Measurements from ENCODE around the gene ENOSF1.

ENOSF1 gene

DNA sequence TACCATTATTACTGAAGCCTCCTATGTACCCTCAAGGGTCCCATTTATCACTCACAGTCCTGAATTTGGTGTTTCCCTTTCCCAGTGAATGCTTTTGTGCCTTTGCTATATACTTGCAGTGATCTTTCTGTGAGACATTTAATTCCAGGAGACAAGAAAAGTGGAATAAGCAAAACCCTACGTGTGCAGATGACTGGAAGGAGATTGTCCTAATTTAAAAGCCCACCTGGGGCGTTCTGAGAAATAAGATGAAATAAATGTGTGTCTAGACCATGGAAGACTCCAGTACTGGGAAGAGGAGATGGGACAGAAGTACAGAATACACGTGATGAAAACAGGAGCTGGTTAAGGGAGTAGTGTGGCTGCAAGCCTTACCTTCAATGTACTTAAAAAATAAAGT, 35.7 kb downstream of the ENOSF1 start:
- Histone ChIP-seq H3K27me3 (replicated peaks) (no peaks in the 10 kb centered on the region), H3K27ac (no peak overlapping the region), H3K4me3 (ENCODE audit: low read depth, low read length) (no peak overlapping the region), H3K36me3 (replicated peaks) (peaks cover 16% of the 10 kb centered on the region)
- TF ChIP-seq CTCF (IDR thresholded peaks at IDR 0.05; ENCODE audit: low read depth, low read length, missing control alignments) = no peak
- in situ Hi-C loops (cut with HindIII; ENCODE audit: low pct_ligation_motif_present, low sequenced_read_pairs) = no loop called here
- DNase-seq = no peak

DNA sequence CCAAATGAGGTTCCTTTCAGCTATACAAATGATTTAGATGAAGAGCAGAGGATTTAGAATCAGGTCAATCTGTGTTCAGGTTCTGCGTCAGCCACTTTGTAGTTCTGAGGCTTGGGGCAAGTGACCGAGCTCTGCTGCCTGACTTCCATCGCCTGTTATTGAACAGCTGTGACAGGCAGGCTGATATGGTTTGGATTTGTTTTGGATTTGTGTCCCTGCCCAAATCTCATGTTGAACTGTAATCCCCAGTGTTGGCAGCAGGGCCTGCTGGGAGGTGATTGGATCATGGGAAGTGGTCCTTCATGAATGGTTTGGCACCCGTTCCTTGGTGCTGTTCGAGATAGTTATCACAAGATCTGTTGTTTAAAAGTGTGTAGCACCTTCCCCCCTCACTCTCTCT, 36.4 kb downstream of the ENOSF1 start:
- DNase-seq = no peak
- in situ Hi-C loops (cut with HindIII; ENCODE audit: low pct_ligation_motif_present, low sequenced_read_pairs) = no loop called here
- Histone ChIP-seq H3K36me3 (replicated peaks) (peaks cover 19% of the 10 kb centered on the region), H3K27me3 (replicated peaks) (no peaks in the 10 kb centered on the region), H3K27ac (no peak overlapping the region), H3K4me3 (ENCODE audit: low read depth, low read length) (no peak overlapping the region)
- no peak for TF ChIP-seq CTCF (IDR thresholded peaks at IDR 0.05; ENCODE audit: low read depth, low read length, missing control alignments)

DNA sequence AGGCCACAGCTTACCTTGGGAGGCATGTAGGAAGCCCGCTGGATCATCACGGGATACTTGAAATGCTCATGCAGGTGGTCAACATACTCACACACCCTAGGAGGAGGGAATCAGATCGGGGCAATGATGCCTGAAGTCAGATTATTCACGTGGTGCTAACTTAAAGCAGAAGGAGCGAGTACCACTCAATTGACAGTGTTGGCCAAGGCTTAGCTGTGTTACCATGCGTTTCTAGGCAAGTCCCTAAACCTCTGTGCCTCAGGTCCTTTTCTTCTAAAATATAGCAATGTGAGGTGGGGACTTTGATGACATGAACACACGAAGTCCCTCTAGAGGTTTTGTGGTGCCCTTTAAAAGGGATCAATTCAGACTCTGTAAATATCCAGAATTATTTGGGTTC, 37.1 kb downstream of the ENOSF1 start:
- H3K27ac ChIP-seq = no peak overlapping the region
- no peak for TF ChIP-seq CTCF (IDR thresholded peaks at IDR 0.05; ENCODE audit: low read depth, low read length, missing control alignments)
- peaks cover 19% of the 10 kb centered on the region for H3K36me3 ChIP-seq (replicated peaks)
- no peak overlapping the region for H3K4me3 ChIP-seq (ENCODE audit: low read depth, low read length)
- in situ Hi-C loops (cut with HindIII; ENCODE audit: low pct_ligation_motif_present, low sequenced_read_pairs) = no loop called here
- DNase-seq = no peak
- no peaks in the 10 kb centered on the region for H3K27me3 ChIP-seq (replicated peaks)

- Histone ChIP-seq H3K27ac (no peak overlapping the region), H3K27me3 (replicated peaks) (no peaks in the 10 kb centered on the region), H3K36me3 (replicated peaks) (peaks cover 19% of the 10 kb centered on the region), H3K4me3 (ENCODE audit: low read depth, low read length) (no peak overlapping the region)
- DNase-seq = no peak
- in situ Hi-C loops (cut with HindIII; ENCODE audit: low pct_ligation_motif_present, low sequenced_read_pairs) = no loop called here
- TF ChIP-seq CTCF (IDR thresholded peaks at IDR 0.05; ENCODE audit: low read depth, low read length, missing control alignments) = no peak
Measured at GRCh38 chr18:673769-674168, 38.7 kb downstream of the ENOSF1 start.

DNA sequence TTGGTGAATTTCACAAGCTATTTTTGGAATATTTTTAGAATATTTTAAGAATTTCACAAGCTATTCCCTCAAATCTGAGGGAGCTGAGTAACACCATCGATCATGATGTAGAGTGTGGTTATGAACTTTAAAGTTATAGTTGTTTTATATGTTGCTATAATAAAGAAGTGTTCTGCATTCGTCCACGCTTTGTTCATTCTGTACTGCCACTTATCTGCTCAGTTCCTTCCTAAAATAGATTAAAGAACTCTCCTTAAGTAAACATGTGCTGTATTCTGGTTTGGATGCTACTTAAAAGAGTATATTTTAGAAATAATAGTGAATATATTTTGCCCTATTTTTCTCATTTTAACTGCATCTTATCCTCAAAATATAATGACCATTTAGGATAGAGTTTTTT, 39.1 kb downstream of the ENOSF1 start:
- Histone ChIP-seq H3K27me3 (replicated peaks) (no peaks in the 10 kb centered on the region), H3K36me3 (replicated peaks) (peaks cover 19% of the 10 kb centered on the region), H3K4me3 (ENCODE audit: low read depth, low read length) (no peak overlapping the region), H3K27ac (no peak overlapping the region)
- DNase-seq = no peak
- in situ Hi-C loops (cut with HindIII; ENCODE audit: low pct_ligation_motif_present, low sequenced_read_pairs) = no loop called here
- no peak for TF ChIP-seq CTCF (IDR thresholded peaks at IDR 0.05; ENCODE audit: low read depth, low read length, missing control alignments)

DNA sequence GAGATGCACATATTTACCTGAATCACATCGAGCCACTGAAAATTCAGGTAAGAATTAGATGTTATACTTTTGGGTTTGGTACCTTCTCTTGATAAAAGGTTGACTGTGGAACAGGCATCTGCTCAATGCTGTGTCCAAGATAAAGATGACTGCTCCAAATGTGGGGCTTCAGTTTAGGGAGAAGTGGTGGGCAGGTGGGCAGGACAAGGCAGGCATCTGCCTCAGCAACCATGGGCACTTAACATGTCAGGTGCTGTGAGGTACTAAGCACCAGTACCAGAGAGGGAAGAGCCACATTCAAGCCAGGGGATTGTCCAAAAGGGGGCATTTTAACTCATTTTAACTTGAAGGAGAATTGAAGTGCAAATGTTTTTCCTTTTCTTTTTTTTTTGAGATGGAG, 41.0 kb downstream of the ENOSF1 start:
- no peak for TF ChIP-seq CTCF (IDR thresholded peaks at IDR 0.05; ENCODE audit: low read depth, low read length, missing control alignments)
- Histone ChIP-seq H3K4me3 (ENCODE audit: low read depth, low read length) (no peak overlapping the region), H3K27ac (no peak overlapping the region), H3K36me3 (replicated peaks) (peaks cover 14% of the 10 kb centered on the region), H3K27me3 (replicated peaks) (no peaks in the 10 kb centered on the region)
- in situ Hi-C loops (cut with HindIII; ENCODE audit: low pct_ligation_motif_present, low sequenced_read_pairs) = no loop called here
- DNase-seq = no peak
